ENCODE results near the gene CACNA1A.

Gene CACNA1A

DNA sequence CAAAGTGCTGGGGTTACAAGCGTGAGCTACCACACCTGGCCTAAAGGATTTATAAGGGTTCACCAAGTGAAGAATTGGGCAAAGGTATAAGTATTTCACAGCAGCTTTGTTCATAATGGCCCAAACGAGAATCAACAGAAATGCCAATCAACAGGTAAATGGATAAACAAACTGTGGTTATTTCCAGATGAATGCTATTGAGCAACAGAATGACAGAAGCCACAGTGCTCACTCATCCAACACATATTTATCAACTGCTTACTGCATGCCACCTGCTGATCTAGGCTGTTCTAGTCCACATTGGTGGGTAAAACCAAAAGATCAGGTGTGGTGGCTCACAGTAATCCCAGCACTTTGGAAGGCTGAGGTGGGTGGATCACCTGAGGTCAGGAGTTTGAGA is 27.7 kb downstream of the CACNA1A start:
- Histone ChIP-seq H2AFZ (ENCODE audit: low read length) (no peak overlapping the region), H3K27ac (ENCODE audit: low read depth, low read length, poor library complexity, severe bottlenecking) (no peak overlapping the region), H3K4me1 (ENCODE audit: insufficient read depth, low read length, severe bottlenecking) (no peaks in the 10 kb centered on the region), H3K9me2 (ENCODE audit: low read depth, low read length) (no peaks in the 10 kb centered on the region), H3K4me3 (ENCODE audit: low read depth, low read length, poor library complexity, severe bottlenecking) (no peak overlapping the region), H3K9me3 (ENCODE audit: low read length) (peaks cover 5% of the 10 kb centered on the region; the same call in 1 of the 2 replicates), H3F3A (ENCODE audit: insufficient read depth, low read length) (no peaks in the 10 kb centered on the region), H3K9ac (ENCODE audit: low read length) (no peak overlapping the region), H3K27me3 (ENCODE audit: insufficient read depth, low read length) (no peaks in the 10 kb centered on the region), H3K4me2 (ENCODE audit: low read length) (no peak overlapping the region), H4K20me1 (ENCODE audit: insufficient read depth, low read length) (no peaks in the 10 kb centered on the region), H3K36me3 (ENCODE audit: insufficient read depth, low read length) (no peaks in the 10 kb centered on the region), H3K79me2 (ENCODE audit: insufficient read depth, low read length) (no peaks in the 10 kb centered on the region)
- no peak for TF ChIP-seq EZH2 (IDR thresholded peaks at IDR 0.05; ENCODE audit: borderline replicate concordance, low read length)
- TF ChIP-seq, protein P1, sequence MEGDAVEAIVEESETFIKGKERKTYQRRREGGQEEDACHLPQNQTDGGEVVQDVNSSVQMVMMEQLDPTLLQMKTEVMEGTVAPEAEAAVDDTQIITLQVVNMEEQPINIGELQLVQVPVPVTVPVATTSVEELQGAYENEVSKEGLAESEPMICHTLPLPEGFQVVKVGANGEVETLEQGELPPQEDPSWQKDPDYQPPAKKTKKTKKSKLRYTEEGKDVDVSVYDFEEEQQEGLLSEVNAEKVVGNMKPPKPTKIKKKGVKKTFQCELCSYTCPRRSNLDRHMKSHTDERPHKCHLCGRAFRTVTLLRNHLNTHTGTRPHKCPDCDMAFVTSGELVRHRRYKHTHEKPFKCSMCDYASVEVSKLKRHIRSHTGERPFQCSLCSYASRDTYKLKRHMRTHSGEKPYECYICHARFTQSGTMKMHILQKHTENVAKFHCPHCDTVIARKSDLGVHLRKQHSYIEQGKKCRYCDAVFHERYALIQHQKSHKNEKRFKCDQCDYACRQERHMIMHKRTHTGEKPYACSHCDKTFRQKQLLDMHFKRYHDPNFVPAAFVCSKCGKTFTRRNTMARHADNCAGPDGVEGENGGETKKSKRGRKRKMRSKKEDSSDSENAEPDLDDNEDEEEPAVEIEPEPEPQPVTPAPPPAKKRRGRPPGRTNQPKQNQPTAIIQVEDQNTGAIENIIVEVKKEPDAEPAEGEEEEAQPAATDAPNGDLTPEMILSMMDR (IDR thresholded peaks at IDR 0.05; ENCODE audit: low read length) = no peak

DNA sequence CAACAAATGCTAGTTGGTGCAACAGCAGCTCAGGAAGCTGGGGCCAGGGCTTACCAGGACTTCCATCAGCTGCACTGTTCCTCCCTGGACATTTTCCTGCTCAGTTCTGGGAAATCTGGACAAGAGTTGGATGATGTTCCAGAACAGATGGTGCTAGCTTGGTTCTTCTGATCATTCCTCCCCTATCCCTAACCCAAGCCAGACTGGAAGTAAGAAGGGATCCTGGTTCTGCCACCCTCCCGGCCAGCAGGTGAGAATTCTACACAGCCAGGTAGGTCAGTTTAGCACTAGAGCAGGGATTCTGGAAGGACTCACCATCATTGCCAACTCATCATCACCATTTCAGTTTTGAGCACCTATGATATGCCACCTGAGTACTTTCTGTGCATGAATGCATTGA is 30.2 kb downstream of the CACNA1A start:
- no peak for TF ChIP-seq EZH2 (IDR thresholded peaks at IDR 0.05; ENCODE audit: borderline replicate concordance, low read length)
- TF ChIP-seq, protein P1 (IDR thresholded peaks at IDR 0.05; ENCODE audit: low read length) = no peak
- Histone ChIP-seq H3K4me1 (ENCODE audit: insufficient read depth, low read length, severe bottlenecking) (no peaks in the 10 kb centered on the region), H4K20me1 (ENCODE audit: insufficient read depth, low read length) (no peaks in the 10 kb centered on the region), H3K4me2 (ENCODE audit: low read length) (no peak overlapping the region), H3K36me3 (ENCODE audit: insufficient read depth, low read length) (no peaks in the 10 kb centered on the region), H2AFZ (ENCODE audit: low read length) (no peak overlapping the region), H3K9me3 (ENCODE audit: low read length) (peaks cover 5% of the 10 kb centered on the region; the same call in 1 of the 2 replicates), H3K9me2 (ENCODE audit: low read depth, low read length) (no peaks in the 10 kb centered on the region), H3K9ac (ENCODE audit: low read length) (no peak overlapping the region), H3F3A (ENCODE audit: insufficient read depth, low read length) (no peaks in the 10 kb centered on the region), H3K4me3 (ENCODE audit: low read depth, low read length, poor library complexity, severe bottlenecking) (no peak overlapping the region), H3K27me3 (ENCODE audit: insufficient read depth, low read length) (no peaks in the 10 kb centered on the region), H3K27ac (ENCODE audit: low read depth, low read length, poor library complexity, severe bottlenecking) (no peak overlapping the region), H3K79me2 (ENCODE audit: insufficient read depth, low read length) (no peaks in the 10 kb centered on the region)

DNA sequence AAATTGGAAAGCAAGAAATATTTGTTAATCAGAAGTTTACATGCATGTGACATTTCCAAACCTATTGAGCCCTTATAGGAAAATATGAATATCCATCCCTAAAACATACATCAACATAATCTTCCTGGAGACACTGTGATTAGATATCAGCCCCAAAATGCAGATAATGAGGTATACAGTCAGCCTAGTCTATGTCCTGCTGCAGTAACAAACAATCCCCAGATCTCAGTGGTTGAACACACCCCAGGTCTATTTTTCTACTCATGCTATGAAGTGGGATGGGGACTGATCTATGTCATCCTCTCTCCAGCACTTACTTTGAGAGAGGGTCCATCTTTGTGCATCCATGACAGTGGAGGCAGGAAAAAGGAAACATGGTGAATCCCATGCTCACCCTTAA is 31.2 kb downstream of the CACNA1A start:
- Histone ChIP-seq H4K20me1 (ENCODE audit: insufficient read depth, low read length) (no peaks in the 10 kb centered on the region), H2AFZ (ENCODE audit: low read length) (no peak overlapping the region), H3K9ac (ENCODE audit: low read length) (no peak overlapping the region), H3K4me2 (ENCODE audit: low read length) (no peak overlapping the region), H3K27me3 (ENCODE audit: insufficient read depth, low read length) (no peaks in the 10 kb centered on the region), H3K4me1 (ENCODE audit: insufficient read depth, low read length, severe bottlenecking) (no peaks in the 10 kb centered on the region), H3K9me2 (ENCODE audit: low read depth, low read length) (no peaks in the 10 kb centered on the region), H3K36me3 (ENCODE audit: insufficient read depth, low read length) (no peaks in the 10 kb centered on the region), H3K79me2 (ENCODE audit: insufficient read depth, low read length) (no peaks in the 10 kb centered on the region), H3K27ac (ENCODE audit: low read depth, low read length, poor library complexity, severe bottlenecking) (no peak overlapping the region), H3K4me3 (ENCODE audit: low read depth, low read length, poor library complexity, severe bottlenecking) (no peak overlapping the region), H3F3A (ENCODE audit: insufficient read depth, low read length) (no peaks in the 10 kb centered on the region), H3K9me3 (ENCODE audit: low read length) (peaks cover 5% of the 10 kb centered on the region; the same call in 1 of the 2 replicates)
- TF ChIP-seq, protein P1 (IDR thresholded peaks at IDR 0.05; ENCODE audit: low read length) = no peak
- TF ChIP-seq EZH2 (IDR thresholded peaks at IDR 0.05; ENCODE audit: borderline replicate concordance, low read length) = no peak
